ENCODE measurements around the gene IPO11. TPM values are rescaled to one million over a fixed set of nuclear protein-coding genes. Genes with fewer than 3 reads are reported as not detected.
"Not testable (repeated sequence)": the region's sequence is repeated elsewhere in the genome, so short reads cannot be mapped to it uniquely, and the experiment has no call there.

IPO11 gene
- total RNA-seq, 1 donor from 2014 or later, result 11.8 TPM

GRCh38 chr5:62649476-62650113 is 237.0 kb downstream of the IPO11 start:
- no peak overlapping the region for H3K4me3 ChIP-seq
- H3K36me3 ChIP-seq, result no peaks in the 10 kb centered on the region
- TF ChIP-seq CTCF (IDR thresholded peaks at IDR 0.05), result no peak
- H3K9me3 ChIP-seq, result no peaks in the 10 kb centered on the region
- intact Hi-C loops (cut with DNase I), result no loop called here
- H3K4me1 ChIP-seq, result no peaks in the 10 kb centered on the region
- no peak for DNase-seq (ENCODE audit: low spot score in 2 of 2)
- no peak overlapping the region for H3K27ac ChIP-seq
- no peaks in the 10 kb centered on the region for H3K27me3 ChIP-seq

GRCh38 chr5:62650197-62650596 is 237.6 kb downstream of the IPO11 start:
- TF ChIP-seq CTCF (IDR thresholded peaks at IDR 0.05), result no peak
- Histone ChIP-seq H3K27me3 (no peaks in the 10 kb centered on the region), H3K9me3 (no peaks in the 10 kb centered on the region), H3K4me3 (no peak overlapping the region), H3K36me3 (no peaks in the 10 kb centered on the region), H3K4me1 (no peaks in the 10 kb centered on the region), H3K27ac (no peak overlapping the region)
- DNase-seq (ENCODE audit: low spot score in 2 of 2), result no peak
- intact Hi-C loops (cut with DNase I), result no loop called here

GRCh38 chr5:62652225-62652624 is 239.7 kb downstream of the IPO11 start:
- intact Hi-C loops (cut with DNase I), result no loop called here
- Histone ChIP-seq H3K4me1 (no peaks in the 10 kb centered on the region), H3K9me3 (peaks cover 0 to 4% of the 10 kb centered on the region in 2 donors), H3K27me3 (no peaks in the 10 kb centered on the region), H3K4me3 (no peak overlapping the region), H3K27ac (no peak overlapping the region), H3K36me3 (no peaks in the 10 kb centered on the region)
- DNase-seq (ENCODE audit: low spot score in 2 of 2), result no peak
- TF ChIP-seq CTCF (IDR thresholded peaks at IDR 0.05), result no peak

GRCh38 chr5:62653001-62653863 is 240.7 kb downstream of the IPO11 start:
- TF ChIP-seq CTCF (IDR thresholded peaks at IDR 0.05), result no peak
- DNase-seq (ENCODE audit: low spot score in 2 of 2), result no peak
- intact Hi-C loops (cut with DNase I), result no loop called here
- H3K27ac ChIP-seq, result no peak overlapping the region
- no peaks in the 10 kb centered on the region for H3K36me3 ChIP-seq
- H3K27me3 ChIP-seq, result no peaks in the 10 kb centered on the region
- H3K9me3 ChIP-seq, result peaks cover 0 to 4% of the 10 kb centered on the region in 2 donors
- no peak overlapping the region for H3K4me3 ChIP-seq
- H3K4me1 ChIP-seq, result no peaks in the 10 kb centered on the region

GRCh38 chr5:62653864-62654575 is 241.5 kb downstream of the IPO11 start:
- DNase-seq (ENCODE audit: low spot score in 2 of 2), result no peak

GRCh38 chr5:62657772-62658171 is 245.2 kb downstream of the IPO11 start:
- H3K27ac ChIP-seq; H3K4me3 ChIP-seq; DNase-seq (ENCODE audit: low spot score in 2 of 2); H3K27me3 ChIP-seq; H3K36me3 ChIP-seq; H3K9me3 ChIP-seq; intact Hi-C loops (cut with DNase I); H3K4me1 ChIP-seq: not testable (repeated sequence)

More at GRCh38 chr5:62653864-62654575, 241.5 kb downstream of the IPO11 start:
- intact Hi-C loops (cut with DNase I), result no loop called here
- no peaks in the 10 kb centered on the region for H3K36me3 ChIP-seq
- no peaks in the 10 kb centered on the region for H3K27me3 ChIP-seq
- H3K27ac ChIP-seq, result no peak overlapping the region
- TF ChIP-seq CTCF (IDR thresholded peaks at IDR 0.05), result no peak
- H3K4me1 ChIP-seq, result no peaks in the 10 kb centered on the region
- peaks cover 0 to 4% of the 10 kb centered on the region in 2 donors for H3K9me3 ChIP-seq
- H3K4me3 ChIP-seq, result no peak overlapping the region
